Ishikawa (cell line): ENCODE results near the gene TBC1D22A.

Experiments used
- CEBPB ChIP-seq: IDR thresholded peaks from 2 replicates; pipeline ENCODE4 v1.6.1; 2012
- CREB1 ChIP-seq: IDR thresholded peaks from 2 replicates; pipeline ENCODE4 v1.6.1; 2012; ENCODE audit warnings: low read depth
- EP300 ChIP-seq: IDR thresholded peaks from 2 replicates; pipeline ENCODE4 v1.6.1; 2012; ENCODE audit warnings: borderline replicate concordance
- FOXM1 ChIP-seq: IDR thresholded peaks from 2 replicates; pipeline ENCODE4 v1.6.1; 2012; ENCODE audit warnings: low read depth, borderline replicate concordance
- MAX ChIP-seq: IDR thresholded peaks from 2 replicates; pipeline ENCODE4 v1.6.1; 2012
- NFIC ChIP-seq: IDR thresholded peaks from 2 replicates; pipeline ENCODE4 v1.6.1; 2012
- RAD21 ChIP-seq: IDR thresholded peaks from 2 replicates; pipeline ENCODE4 v1.6.1; 2012; ENCODE audit warnings: low read depth
- REST ChIP-seq: IDR thresholded peaks from 2 replicates; pipeline ENCODE4 v1.6.1; 2012; ENCODE audit warnings: low read depth, mild to moderate bottlenecking
- TAF1 ChIP-seq: IDR thresholded peaks from 2 replicates; pipeline ENCODE4 v1.6.1; 2012; ENCODE audit warnings: low read depth, mild to moderate bottlenecking
- TCF12 ChIP-seq: IDR thresholded peaks from 2 replicates; pipeline ENCODE4 v1.6.1; 2012; ENCODE audit warnings: low read depth
- YY1 ChIP-seq: IDR thresholded peaks from 2 replicates; pipeline ENCODE4 v1.6.1; 2012; ENCODE audit warnings: low read depth
- ZBTB7A ChIP-seq: IDR thresholded peaks from 2 replicates; pipeline ENCODE4 v1.6.1; 2012; ENCODE audit warnings: low read depth

GRCh38 chr22:46974631-46975585 is 212.5 kb downstream of the TBC1D22A start:
- TF ChIP-seq YY1: no peak
- no peak for TF ChIP-seq TAF1
- no peak for TF ChIP-seq NFIC
- no peak for TF ChIP-seq EP300
- no peak for TF ChIP-seq RAD21
- no peak for TF ChIP-seq MAX
- no peak for TF ChIP-seq REST
- no peak for TF ChIP-seq CEBPB
- TF ChIP-seq CREB1: no peak
- no peak for TF ChIP-seq TCF12
- no peak for TF ChIP-seq ZBTB7A
- no peak for TF ChIP-seq FOXM1
